Right cardiac atrium (tissue), 5 donors: ENCODE results near the gene CEP85L. TPM values are rescaled to one million over a fixed set of nuclear protein-coding genes. Genes with fewer than 3 reads are reported as not detected.

Source experiments
- ATAC-seq, 2 donors: fragments of 200-7000 bp; cut with Tn5 transposase; one replicate each; pipeline versions ENCODE4 v1.8.0 to v1.9.1; 2020; ENCODE audit warnings: moderate library complexity in 2 of 2, mild to moderate bottlenecking in 1 of 2
- DNase-seq, 3 donors: peaks; one replicate each; pipeline ENCODE4 v3.0.0-alpha.2; 2020
- H3K27ac ChIP-seq: one replicate; pipeline ENCODE4 v1.5.1; 2013; ENCODE audit warnings: mild to moderate bottlenecking, low read length, control low read depth, moderate library complexity
- H3K27me3 ChIP-seq: one replicate; pipeline ENCODE4 v1.6.1; 2013; ENCODE audit not compliant: control insufficient read depth, insufficient read depth
- H3K4me1 ChIP-seq: one replicate; pipeline ENCODE4 v1.6.1; 2013; ENCODE audit warnings: low read length; ENCODE audit not compliant: control insufficient read depth, insufficient read depth
- H3K4me3 ChIP-seq: one replicate; pipeline ENCODE4 v1.5.1; 2013; ENCODE audit warnings: low read length, control low read depth
- H3K9me3 ChIP-seq: one replicate; pipeline ENCODE4 v1.6.1; 2013; ENCODE audit warnings: low read length; ENCODE audit not compliant: control insufficient read depth
- WGBS: extraction: QIAGEN DNeasy Blood & Tissue Kit; methylation state at CpG from one replicate; pipeline ENCODE4 v1.1.7; 2013; 5-methylcytosine and 5-hydroxymethylcytosine counted together
- intact Hi-C, 4 donors: fragments of 100-400 bp; cut with DNase I; formaldehyde crosslinking; loops; one replicate each; pipeline versions ENCODE4 v1.11.0 to v1.14.0; 2022 to 2023
- polyA plus RNA-seq: library from polyadenylated mRNA; stranded (reverse); fragments of 200-250 nt; gene quantifications from one replicate; pipeline ENCODE4 v1.2.3, GENCODE V29; 2013
- total RNA-seq, 4 donors: library from RNA; stranded (reverse); fragmentation: NEBNext Ultra II Directional; extraction: Animal tissue kit (Norgen Biotek cat#: 25700); gene quantifications; one replicate each; pipeline ENCODE4 v1.2.1, GENCODE V29; 2021
- donor health status: healthy with polysubstance abuse.
- donor health status: DM: no; HTN: yes; CAD: no.
- donor health status: DM: no; HTN: no; CAD: no.
- donor health status: DM: no; HTN: yes; CAD: no; lungs with severe emphysema.
- donor health status: DM: yes; HTN: yes; CAD: no.

CEP85L gene
- total and polyA plus RNA-seq, 5 donors, result 3.8 to 11.5 (median 7.2) TPM

DNA sequence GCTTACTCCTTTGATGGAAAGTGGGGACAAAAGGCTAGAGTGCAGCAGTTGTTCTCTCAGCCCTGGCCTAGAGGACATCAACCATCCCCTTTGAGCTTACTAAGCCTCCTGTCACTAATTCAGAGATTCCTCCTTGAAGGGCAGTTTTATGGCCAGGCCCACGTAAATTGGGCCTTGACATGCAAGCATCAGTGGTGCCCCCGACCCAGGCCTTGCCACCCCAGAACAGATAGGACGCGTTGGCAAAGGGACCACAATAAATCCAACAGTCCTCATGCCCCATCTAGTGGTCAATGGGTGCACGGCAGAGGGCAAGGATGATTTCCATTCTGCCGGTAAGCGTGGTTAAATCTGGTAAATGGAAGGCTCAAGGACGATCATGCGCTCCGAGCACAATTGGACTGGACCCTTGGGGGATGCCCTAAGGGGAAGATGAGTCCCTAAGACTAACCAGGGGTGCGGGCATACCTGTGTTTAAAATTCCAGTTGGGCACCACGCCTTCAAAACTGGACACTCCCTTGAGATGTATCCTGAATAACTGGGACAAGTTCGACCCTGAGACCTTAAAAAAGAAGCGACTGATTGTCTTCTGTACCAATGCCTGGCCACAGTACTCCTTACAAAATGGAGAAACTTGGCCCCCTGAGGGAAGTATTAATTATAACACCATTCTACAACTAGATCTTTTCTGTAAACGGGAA, 32.6 kb downstream of the CEP85L start:
- no peaks in the 10 kb centered on the region for H3K9me3 ChIP-seq
- H3K4me1 ChIP-seq, result no peaks in the 10 kb centered on the region
- ATAC-seq, result peak; percentile 84 to 88
- intact Hi-C loops, result loop anchor here in 2 of 4 donors (10.0 kb wide), 1 partner anchor 334 kb away; no protein-coding TSS in a partner anchor
- no peak overlapping the region for H3K4me3 ChIP-seq
- DNase-seq, result peak; percentile 26 to 71 (median 63)
- WGBS, result 40% methylated on average over 15 of the region's 15 CpGs
- no peak overlapping the region for H3K27ac ChIP-seq
- H3K27me3 ChIP-seq, result no peaks in the 10 kb centered on the region

DNA sequence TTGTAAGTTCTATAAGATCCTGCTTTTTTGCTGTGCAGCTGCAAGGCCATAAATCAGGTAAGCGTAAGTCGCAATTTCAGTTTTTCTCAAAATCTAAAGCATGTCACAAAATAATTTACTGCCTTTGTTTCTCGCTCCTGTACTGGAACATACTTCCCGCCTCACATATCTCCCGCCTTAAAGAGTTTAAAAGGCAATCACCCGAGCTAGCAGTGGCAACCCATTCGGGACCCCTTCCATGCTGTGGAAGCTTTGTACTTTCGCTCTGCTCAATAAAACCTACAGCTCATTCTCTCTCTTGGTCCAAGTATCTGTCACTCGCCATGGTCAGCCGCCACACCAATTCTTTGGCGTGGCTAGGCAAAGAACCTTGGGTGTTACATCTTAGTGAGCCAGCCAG, 34.0 kb downstream of the CEP85L start:
- Histone ChIP-seq H3K9me3 (no peaks in the 10 kb centered on the region), H3K27me3 (no peaks in the 10 kb centered on the region), H3K27ac (no peak overlapping the region), H3K4me1 (no peaks in the 10 kb centered on the region), H3K4me3 (no peak overlapping the region)
- intact Hi-C loops, result loop anchor here in 2 of 4 donors (10.0 kb wide), 1 partner anchor 333 kb away; no protein-coding TSS in a partner anchor
- no peak for DNase-seq
- 89% methylated on average over 11 of the region's 11 CpGs for WGBS
- ATAC-seq, result no peak

DNA sequence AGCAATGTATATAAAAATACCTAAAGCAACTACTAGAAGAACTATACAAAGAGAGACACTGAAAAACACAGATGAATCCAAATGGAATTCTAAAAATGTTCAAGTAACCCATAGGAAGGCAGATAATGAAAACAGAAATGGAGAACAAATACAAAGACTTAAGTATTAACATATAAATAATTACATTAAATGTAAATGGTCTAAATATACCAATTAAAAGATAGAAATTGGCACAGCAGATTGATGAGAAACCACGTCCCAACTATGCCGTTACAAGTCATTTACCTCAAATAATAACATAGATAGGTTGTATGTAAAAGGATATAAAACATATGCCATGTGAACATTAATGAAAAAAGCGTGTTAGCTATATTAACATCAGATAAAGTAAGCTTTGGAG, 40.1 kb downstream of the CEP85L start:
- Histone ChIP-seq H3K4me3 (no peak overlapping the region), H3K27ac (no peak overlapping the region), H3K9me3 (no peaks in the 10 kb centered on the region), H3K4me1 (peaks cover 4% of the 10 kb centered on the region), H3K27me3 (no peaks in the 10 kb centered on the region)
- WGBS, result 99% methylated on average over 3 of the region's 3 CpGs
- ATAC-seq (no peak), DNase-seq (no peak)
- intact Hi-C loops, result loop anchor here in 2 of 4 donors (10.0 kb wide), 1 partner anchor 327 kb away; no protein-coding TSS in a partner anchor

DNA sequence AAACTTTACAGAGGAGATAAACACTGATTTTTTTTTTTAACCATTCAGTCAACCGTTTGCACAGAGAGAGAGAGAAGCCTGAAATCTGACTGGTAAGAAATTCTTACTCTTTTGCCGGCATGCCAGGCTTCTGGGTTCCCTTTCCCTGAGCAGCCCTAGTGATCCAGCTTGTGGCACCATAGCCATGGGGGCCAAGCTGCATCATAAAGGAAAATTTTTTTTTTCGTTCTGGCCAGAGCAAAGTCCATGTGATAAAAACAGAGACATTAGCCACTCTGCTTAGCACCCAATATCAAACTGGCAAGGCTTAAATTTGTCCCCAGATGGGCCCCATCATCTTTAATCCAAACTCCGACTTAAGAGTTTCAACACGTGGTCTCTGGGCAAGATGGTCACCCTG, 44.5 kb downstream of the CEP85L start:
- no peak overlapping the region for H3K4me3 ChIP-seq
- ATAC-seq (no peak), DNase-seq (no peak)
- intact Hi-C loops, result no loop called here
- no peaks in the 10 kb centered on the region for H3K27me3 ChIP-seq
- peaks cover 4% of the 10 kb centered on the region for H3K4me1 ChIP-seq
- H3K9me3 ChIP-seq, result no peaks in the 10 kb centered on the region
- WGBS, result 68% methylated on average over 5 of the region's 5 CpGs
- no peak overlapping the region for H3K27ac ChIP-seq

DNA sequence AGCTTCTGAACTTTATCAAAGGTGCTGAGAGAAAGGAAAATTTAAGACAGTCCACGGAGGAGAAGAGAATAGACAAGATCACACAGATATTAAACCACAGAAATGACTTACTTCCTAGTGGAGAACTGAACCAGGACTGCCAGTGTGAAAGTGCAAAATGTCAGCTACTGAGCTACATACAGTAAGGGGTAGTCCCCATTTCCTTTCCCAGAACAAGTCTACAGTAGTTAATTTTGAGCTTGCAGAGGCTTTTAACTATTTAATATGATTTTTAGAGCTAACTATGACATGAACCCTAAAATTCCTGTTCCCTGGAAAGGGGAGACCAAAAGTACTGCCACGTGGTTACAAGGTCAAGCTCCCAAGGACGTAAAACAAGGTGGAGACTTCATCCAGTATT, 45.1 kb downstream of the CEP85L start:
- H3K9me3 ChIP-seq, result no peaks in the 10 kb centered on the region
- H3K27ac ChIP-seq, result no peak overlapping the region
- WGBS, result 59% methylated on average over 3 of the region's 3 CpGs
- no peaks in the 10 kb centered on the region for H3K27me3 ChIP-seq
- H3K4me3 ChIP-seq, result no peak overlapping the region
- H3K4me1 ChIP-seq, result peaks cover 4% of the 10 kb centered on the region
- intact Hi-C loops, result no loop called here
- no peak for ATAC-seq
- no peak for DNase-seq

DNA sequence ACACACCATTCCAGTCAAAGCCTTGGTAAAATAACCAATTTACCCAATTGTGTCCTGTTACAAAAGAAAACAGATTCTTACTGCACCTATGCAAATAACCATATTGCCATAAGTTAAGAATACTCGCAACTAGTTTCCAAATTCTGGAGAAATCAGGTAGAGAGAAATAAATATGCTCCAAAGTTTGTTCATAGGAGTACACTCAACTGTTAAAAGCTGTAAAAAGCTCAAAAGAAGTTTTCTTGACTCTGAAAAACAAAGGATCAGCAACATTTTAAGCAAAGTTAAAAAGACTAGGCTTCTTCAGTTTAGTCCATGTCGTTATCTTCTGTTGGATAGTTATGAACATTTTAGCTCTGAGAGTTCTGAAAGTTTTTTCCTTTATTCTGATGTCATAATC, 48.0 kb downstream of the CEP85L start:
- H3K27ac ChIP-seq, result no peak overlapping the region
- intact Hi-C loops, result no loop called here
- WGBS, result 94% methylated on average over 2 of the region's 2 CpGs
- ATAC-seq, result no peak
- H3K4me1 ChIP-seq, result peaks cover 4% of the 10 kb centered on the region
- DNase-seq, result no peak
- H3K4me3 ChIP-seq, result no peak overlapping the region
- H3K27me3 ChIP-seq, result no peaks in the 10 kb centered on the region
- no peaks in the 10 kb centered on the region for H3K9me3 ChIP-seq

DNA sequence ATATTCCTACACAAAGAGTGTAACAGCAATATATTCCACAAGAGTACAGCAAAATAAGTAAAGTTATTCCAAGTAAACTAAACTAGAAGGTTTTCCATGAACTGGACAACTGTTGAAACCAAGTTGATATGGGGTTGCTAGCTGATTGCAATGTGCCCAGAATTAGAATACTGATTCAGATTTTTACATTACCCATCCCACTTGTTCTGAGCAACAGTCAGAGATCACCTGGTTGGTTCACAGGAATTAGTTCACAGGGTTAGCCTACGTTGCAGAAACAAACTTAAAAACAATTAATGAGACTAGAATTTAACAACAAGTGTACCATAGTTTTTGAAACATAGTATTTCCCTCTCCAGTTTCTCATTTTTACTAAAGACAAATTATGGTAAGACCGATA, 49.1 kb downstream of the CEP85L start:
- ATAC-seq (no peak), DNase-seq (no peak)
- no peaks in the 10 kb centered on the region for H3K9me3 ChIP-seq
- 97% methylated on average over 2 of the region's 2 CpGs for WGBS
- intact Hi-C loops, result no loop called here
- no peaks in the 10 kb centered on the region for H3K27me3 ChIP-seq
- H3K4me1 ChIP-seq, result peaks cover 5% of the 10 kb centered on the region
- H3K27ac ChIP-seq, result no peak overlapping the region
- no peak overlapping the region for H3K4me3 ChIP-seq

DNA sequence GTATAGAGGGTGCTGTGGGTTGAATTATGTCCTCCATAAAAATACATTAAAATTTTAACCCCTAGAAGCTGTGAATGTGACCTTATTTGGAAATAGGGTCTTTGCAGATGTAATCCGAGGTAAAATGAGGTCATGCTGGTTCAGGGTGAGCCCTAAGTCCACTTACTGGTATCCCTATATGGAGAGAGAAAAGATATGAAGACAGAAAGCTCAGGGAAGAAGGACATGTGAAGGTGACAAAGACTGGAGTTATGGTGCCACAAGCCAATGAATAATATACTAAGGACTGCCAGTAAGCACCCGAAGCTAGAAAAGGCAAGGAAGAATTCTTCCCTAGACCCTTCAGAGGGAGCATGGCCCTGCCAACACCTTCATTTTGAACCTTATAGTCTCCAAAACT, 53.1 kb downstream of the CEP85L start:
- 78% methylated on average over 2 of the region's 2 CpGs for WGBS
- ATAC-seq, result no peak
- no peak overlapping the region for H3K27ac ChIP-seq

DNA sequence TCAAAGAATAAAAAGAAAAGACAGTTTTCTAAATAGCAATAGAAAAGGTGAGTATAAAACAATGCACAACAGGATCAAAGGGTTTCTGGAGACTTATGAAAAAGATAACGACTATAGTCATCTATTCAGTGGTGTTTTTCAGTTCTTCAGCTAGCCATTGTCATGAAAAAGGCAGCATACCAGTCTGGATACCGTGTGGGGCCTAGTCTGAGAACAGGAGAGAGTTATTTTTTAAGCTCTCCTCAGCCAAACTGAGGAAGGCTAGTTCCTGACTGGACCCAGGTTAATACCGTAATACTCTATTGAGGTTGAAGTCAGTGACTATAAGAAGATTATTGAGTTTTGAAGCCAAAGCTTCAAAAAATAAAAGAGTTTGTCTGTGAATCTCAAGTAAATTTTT, 53.8 kb downstream of the CEP85L start:
- no peak for ATAC-seq
- no peak for DNase-seq
- intact Hi-C loops, result no loop called here
- Histone ChIP-seq H3K4me3 (no peak overlapping the region), H3K27ac (no peak overlapping the region), H3K9me3 (no peaks in the 10 kb centered on the region), H3K4me1 (peaks cover 4% of the 10 kb centered on the region), H3K27me3 (no peaks in the 10 kb centered on the region)
- WGBS, result 76% methylated on average over 3 of the region's 3 CpGs

More for the DNA sequence above, 53.1 kb downstream of the CEP85L start:
- DNase-seq, result no peak
- Histone ChIP-seq H3K4me1 (peaks cover 4% of the 10 kb centered on the region), H3K27me3 (no peaks in the 10 kb centered on the region), H3K9me3 (no peaks in the 10 kb centered on the region), H3K4me3 (no peak overlapping the region)
- intact Hi-C loops, result no loop called here

DNA sequence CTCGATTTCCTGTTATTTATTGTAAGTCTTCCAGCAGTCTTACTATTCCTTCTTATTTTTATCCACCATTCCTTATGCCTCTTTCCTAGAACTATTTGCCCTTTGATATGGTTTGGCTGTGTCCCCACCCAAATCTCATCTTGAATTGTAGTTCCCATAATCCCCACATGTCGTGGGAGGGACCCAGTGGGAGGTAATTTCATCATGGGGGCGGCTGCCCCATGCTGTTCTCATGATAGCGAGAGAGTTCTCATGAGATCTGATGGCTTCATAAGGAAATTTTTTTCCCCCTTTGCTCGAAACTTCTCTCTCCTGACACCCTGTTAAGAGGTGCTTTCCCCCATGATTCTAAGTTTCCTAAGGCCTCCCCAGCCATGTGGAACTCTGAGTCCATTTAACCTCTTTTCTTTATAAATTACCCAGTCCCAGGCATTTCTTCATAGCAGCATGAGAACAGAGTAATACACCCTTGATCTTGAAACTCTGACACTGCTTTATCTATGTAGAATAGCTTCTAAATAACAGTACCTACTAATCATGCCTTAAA, 54.5 kb downstream of the CEP85L start:
- DNase-seq (no peak), ATAC-seq (no peak)
- intact Hi-C loops, result no loop called here
- 91% methylated on average over 5 of the region's 5 CpGs for WGBS
- H3K4me1 ChIP-seq, result peaks cover 4% of the 10 kb centered on the region
- H3K4me3 ChIP-seq, result no peak overlapping the region
- H3K27me3 ChIP-seq, result no peaks in the 10 kb centered on the region
- H3K9me3 ChIP-seq, result no peaks in the 10 kb centered on the region
- no peak overlapping the region for H3K27ac ChIP-seq

DNA sequence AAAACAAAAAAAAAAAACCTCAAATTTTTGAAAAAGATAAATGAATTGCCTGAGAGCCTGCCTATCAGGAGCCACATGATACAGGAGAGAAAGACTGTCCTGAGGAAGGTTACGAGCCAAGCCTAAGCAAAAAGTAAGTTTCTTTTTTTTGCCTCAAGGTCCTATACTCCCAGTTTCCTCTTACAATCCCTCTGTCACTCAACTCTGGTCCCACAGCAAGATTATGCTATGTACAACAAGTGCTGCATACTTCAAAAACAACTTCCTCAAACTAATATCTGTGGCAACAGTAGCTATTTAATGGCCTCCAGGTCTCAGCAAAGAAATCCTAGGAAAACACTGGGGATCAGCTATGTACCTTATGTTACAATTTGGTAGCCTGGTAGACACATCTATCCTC, 56.5 kb downstream of the CEP85L start:
- H3K27ac ChIP-seq, result no peak overlapping the region
- no peaks in the 10 kb centered on the region for H3K27me3 ChIP-seq
- no peaks in the 10 kb centered on the region for H3K9me3 ChIP-seq
- WGBS, result 94% methylated on average over 1 of the region's 1 CpG
- intact Hi-C loops, result no loop called here
- peaks cover 8% of the 10 kb centered on the region for H3K4me1 ChIP-seq
- no peak overlapping the region for H3K4me3 ChIP-seq
- no peak for ATAC-seq
- DNase-seq, result no peak
